Body of pancreas (tissue), 4 donors: ENCODE measurements around the gene MCTP1.

Experiments used
- CTCF ChIP-seq, 7 experiments: fragments of 450-650 bp in 4 of 7; fragments of 200-600 bp in 3 of 7; sonication (generic) in 3 of 7; IDR thresholded peaks; one replicate each; pipeline ENCODE4 v1.5.1; 2016 to 2019; ENCODE audit warnings: antibody characterized with exemption in 7 of 7
- POLR2A ChIP-seq, 3 donors: fragments of 450-650 bp; IDR thresholded peaks; one replicate each; pipeline ENCODE4 v1.6.1; 2016; ENCODE audit warnings: antibody characterized with exemption in 3 of 3, mild to moderate bottlenecking in 2 of 3

DNA sequence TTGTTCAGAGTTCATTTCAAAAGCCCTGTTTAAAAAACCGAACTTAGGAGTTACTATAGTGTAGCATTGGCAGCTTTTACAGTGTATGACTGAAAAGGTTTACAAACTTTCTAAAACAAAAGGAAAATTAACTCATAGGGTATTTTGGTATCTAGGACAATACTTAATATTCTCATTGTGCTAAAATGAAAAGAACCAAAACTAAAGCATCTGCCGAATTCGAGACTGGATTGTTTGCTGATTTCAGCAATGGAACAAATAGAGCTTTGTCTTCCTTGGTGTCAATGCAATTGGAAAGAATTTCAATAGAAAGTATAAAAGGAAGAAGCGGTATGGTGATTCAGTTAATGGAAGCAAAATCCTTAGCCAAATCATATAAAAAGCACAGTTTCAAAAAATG is 412.4 kb downstream of the MCTP1 start:
- no peak for TF ChIP-seq POLR2A (IDR thresholded peaks at IDR 0.05)
- TF ChIP-seq CTCF (IDR thresholded peaks at IDR 0.05), result no peak
